ENCODE results near the gene ANGPT4.
A peak's percentile ranks its signal among the peaks of the same experiment; 100 is the strongest.
"Not testable (repeated sequence)": the region's sequence is repeated elsewhere in the genome, so short reads cannot be mapped to it uniquely, and the experiment has no call there.

ANGPT4 gene

DNA sequence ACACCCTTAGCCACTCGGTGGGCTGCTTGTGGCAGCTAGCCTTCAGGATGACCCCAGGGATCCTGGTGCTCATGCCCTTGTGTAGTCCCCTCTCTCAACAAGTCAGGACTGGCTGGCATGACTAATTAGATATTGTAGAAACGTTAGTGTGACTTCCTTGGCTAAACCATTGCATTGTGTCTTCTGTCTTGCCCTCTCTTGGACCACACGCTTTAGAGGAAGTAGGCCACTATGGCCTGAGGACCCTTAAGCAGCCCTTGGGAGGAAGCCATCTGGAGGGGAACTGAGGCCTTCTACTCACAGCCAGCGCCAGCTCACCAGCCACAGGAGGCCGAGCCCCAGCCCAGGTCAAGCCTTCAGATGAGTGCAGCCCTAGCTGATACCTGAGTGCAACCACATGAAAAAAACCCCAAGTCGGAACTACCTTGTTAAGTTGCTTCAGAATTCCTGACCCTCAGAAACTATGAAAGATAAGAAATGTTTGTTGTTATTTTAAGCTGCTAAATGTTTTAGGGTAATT is 10.1 kb downstream of the ANGPT4 start:
- no peak for DNase-seq (ENCODE audit: low spot score)

DNA sequence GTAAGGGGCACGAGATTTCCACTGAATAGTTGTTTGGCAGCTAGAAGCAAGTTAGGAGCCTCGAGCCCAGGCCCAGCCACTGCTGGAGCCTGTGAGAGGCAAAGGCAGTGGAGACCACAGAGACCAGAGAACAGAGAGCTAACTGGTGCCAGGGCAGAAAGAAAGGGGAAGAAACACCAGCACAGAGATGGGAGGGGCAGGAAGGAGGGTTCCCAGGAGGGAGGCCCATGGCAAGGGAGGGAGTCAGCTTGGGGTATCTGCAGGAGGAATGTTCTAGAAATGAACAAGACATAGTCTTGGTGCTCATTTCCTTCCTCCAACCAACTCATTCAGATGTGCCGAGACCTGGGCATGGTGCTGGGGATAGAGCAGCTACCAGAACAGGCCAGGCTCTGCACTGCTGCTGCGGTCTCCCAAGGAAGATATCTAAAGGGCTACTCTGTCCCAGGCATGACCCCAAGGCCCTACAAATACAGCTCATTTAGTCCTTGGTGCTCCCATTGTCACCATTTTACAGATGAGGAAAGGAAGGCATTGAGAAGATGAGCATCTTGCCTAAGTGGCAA is 10.7 kb downstream of the ANGPT4 start:
- peak; percentile 50 for DNase-seq (ENCODE audit: low spot score)

DNA sequence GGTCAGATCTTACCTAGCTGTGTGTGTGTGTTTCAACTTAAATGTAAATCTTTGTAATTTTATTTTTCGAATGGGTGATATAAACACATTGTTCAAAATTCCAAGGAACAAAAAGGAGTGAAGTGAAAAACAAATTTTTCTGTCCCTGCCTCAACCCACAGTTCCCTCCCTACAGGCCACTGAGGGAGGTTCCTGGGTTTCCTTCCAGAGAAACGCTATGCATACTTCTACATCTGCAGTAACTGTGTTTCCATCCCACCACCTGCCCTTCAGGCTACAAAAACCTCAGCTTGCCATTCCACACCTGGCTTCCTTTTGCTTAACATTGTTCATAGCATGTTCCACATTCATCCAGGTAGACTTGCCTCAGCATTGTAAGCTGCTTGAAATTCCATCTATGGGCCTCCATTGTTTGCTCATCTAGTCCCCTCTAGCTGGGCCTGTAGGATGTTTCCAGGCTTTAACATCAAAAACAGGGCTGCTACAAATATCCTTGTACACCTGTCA is 12.0 kb downstream of the ANGPT4 start:
- DNase-seq (ENCODE audit: low spot score) = no peak

DNA sequence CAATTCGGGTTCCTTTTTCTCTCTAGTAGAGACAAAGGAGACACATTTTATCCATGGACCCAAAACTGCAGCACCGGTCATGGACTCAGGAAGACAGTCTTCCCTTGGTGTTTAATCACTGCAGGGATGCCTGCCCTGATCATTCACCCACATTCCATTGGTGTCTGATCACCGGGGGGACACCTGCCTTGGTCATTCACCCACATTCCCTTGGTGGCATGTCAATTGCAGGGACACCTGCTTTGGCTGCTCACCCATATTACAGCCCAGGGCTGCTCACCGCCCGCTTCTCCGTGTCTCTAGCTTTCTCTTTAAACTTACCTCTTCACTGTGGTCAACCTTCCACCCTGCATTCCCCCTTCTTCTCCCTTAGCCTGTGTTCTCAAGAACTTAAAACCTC is 18.7 kb downstream of the ANGPT4 start:
- not testable (repeated sequence) for DNase-seq (ENCODE audit: low spot score)

DNA sequence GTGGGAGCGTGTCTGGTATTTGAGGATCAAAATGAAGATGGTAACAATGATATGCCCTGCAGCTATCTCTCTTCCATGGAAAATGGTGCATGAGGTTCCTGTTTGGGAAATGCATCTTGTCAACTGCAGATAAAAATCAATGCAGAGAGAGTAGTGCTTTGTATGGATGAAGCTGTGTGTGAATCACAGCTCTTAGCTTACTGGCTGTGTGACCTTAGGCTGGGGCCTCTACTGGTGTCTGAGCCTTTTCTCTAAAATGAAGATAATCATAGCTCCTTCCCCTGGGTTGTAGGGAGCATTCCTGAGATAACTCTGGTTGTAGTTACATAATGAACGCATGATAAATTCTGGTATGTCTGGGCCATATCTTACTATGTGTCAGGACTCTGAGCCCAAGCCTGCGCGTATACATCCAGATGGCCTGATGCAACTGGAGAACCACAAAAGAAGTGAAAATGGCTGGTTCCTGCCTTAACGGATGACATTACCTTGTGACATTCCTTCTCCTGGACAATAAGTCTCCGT is 19.6 kb downstream of the ANGPT4 start:
- no peak for DNase-seq (ENCODE audit: low spot score)

DNA sequence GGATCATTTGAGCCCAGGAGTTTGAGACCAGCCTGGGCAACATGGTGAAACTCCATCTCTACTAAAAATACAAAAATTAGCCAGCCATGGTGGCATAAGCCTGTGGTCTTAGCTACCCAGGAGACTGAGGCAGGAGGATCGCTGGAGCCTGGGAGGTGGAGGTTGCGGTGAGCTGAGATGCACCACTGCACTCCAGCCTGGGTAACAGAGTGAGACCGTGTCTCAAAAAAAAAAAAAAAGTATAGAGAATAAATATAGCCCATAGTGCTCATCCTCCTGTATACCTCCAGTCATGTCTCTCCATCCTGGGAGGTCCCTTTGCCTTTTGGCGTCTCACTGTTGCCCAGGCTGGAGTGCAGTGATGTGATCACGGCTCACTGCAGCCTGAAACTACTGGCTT is 23.8 kb downstream of the ANGPT4 start:
- not testable (repeated sequence) for DNase-seq (ENCODE audit: low spot score)

DNA sequence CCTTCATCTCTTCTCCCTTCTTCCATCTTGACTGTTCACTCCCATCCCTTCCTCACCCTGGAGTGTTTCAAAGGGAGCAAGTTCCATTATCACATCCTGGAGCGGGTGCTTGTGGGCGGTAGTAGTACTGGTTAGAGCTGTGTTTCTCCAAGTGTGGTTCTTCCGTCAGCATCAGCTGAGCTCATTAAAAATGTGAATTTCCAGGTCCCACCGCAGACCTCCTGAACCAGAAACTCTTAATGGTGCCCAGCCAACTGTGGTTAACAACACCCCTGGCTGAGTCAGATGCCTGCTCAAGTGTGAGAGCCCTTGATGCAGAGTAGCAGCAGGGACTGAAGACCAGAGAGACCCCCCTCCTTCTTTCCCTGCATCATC is 24.4 kb downstream of the ANGPT4 start:
- DNase-seq (ENCODE audit: low spot score) = no peak

DNA sequence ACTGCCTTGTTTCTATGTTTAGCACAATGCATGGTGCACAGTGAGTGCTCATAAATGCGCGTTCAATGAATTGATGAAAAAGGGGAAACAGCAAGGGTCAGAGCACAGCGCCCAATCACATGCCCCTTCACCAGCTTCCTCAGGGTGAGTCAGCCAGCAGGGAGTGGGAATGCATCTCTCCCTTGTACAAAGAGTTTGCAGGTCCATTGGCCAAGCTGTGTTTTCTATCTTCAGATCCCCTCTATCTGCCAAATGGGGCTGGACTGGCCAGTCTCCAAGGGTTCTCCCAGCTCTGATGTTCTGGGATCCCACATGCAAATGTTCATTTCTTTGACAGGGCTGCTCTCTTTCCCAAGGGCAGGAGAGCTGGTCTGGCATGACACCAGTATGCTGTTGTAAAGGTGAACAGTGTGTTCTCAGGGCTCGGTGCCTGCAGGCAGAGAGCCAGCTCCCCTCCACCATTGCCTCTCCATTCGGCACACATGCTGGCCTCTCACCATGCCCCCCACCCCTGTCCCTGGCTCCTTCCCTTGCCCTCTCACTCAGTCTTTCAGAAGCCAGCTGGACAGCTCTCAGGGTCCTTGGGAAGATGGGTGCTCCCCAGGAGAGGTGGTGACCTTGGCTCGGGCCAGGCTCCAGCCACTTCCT is 25.0 kb downstream of the ANGPT4 start:
- DNase-seq (ENCODE audit: low spot score) = peak; percentile 32

DNA sequence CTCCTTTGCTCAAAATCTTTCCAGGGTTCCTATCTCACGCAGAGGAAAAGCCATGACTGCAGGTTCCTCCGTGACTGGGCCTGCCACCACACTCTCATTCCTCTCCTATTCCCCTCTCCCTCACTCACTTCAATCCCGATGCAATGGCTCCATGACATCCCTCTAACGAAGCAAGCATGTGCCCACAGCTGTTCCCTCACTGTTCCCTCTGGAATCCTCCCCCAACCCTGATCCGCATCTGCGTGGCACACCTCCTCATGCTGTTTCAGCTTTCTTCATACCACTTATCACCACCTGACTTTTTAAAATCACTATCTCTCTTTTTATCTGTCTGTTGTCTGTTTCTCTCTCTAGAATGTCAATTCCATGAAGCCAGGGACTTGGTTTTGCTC is 25.5 kb downstream of the ANGPT4 start:
- DNase-seq (ENCODE audit: low spot score) = no peak

DNA sequence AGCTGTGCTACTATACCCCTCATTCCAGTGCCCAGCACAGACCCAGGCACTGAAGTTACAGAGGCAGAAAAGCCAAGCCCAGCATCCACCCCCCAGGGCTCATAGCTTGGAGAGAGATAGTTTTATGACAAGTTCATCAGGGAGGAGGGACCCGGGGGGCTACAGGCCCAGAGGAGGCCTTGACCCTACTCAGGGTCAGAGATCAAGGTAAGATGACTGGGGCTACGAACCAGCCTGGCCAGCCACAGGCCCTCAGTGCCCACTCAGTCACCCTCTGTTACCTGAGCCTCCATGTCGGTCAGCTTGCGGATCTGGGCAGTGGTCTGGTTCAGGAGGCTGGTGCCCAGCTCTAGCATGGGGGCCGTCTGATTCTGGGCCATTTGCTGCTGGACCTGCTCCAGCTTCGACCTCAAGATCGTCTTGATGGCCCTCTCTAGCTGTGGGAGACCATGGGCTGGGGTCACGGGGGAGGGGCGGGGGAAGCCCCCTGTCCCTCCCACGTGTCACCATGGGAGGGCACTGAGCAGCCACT is 26.1 kb downstream of the ANGPT4 start:
- no peak for DNase-seq (ENCODE audit: low spot score)

DNA sequence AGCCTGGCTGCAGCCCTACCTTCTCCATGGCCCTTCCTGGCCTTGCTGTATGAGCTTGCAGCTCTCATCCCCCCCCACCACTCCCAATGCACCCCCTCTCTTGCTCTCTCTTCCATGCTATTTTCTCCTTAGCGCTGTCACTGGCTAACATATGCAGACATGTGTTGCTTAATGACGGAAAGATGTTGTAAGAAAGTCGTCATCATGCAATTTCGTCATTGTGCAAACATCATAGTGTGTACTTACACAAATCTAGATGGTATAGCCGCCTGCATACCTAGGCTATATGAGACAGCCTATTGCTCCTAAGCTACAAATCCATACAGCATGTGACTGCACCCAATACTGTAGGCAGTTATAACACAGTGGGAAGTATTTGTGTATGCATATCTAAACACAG is 27.0 kb downstream of the ANGPT4 start:
- no peak for DNase-seq (ENCODE audit: low spot score)

DNA sequence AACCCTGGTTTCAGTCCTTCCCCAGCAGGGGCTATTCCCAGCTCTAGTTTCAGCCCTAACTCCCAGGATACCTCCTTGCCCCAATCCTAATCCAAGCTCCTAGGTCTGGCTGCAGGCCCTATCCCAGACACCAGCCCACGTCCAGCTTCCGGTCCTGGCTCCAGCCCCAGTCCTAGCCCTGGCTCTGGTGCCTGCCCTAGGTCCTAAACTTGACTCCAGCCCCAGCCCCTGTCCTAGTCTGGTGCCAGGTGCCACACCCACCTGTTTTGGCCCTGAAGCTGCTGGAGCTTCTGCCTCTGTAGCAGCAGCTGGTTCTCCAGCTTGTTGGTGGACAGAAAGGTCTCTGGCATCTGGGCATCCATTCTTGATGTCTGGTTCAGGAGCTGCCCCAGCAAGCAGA is 28.1 kb downstream of the ANGPT4 start:
- DNase-seq (ENCODE audit: low spot score) = no peak

DNA sequence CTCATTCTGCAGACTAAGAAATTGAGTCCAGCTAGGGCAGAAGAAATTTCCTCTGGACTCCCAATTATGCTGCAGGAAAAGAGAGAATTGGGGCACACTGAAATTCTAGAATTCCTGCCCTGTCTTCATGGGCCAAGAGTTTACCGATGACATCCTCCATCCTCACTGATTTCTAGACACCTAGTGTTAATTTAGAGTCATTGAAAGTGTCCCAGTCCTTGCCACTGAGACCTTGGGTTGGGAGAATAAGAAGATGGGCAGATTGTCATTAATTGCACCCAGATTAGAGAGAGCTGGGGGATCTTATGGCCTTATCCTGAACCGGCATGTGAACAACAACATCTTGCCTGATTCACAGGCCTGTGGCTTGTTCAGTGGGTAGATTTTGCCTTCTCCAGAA is 29.0 kb downstream of the ANGPT4 start:
- DNase-seq (ENCODE audit: low spot score) = no peak

DNA sequence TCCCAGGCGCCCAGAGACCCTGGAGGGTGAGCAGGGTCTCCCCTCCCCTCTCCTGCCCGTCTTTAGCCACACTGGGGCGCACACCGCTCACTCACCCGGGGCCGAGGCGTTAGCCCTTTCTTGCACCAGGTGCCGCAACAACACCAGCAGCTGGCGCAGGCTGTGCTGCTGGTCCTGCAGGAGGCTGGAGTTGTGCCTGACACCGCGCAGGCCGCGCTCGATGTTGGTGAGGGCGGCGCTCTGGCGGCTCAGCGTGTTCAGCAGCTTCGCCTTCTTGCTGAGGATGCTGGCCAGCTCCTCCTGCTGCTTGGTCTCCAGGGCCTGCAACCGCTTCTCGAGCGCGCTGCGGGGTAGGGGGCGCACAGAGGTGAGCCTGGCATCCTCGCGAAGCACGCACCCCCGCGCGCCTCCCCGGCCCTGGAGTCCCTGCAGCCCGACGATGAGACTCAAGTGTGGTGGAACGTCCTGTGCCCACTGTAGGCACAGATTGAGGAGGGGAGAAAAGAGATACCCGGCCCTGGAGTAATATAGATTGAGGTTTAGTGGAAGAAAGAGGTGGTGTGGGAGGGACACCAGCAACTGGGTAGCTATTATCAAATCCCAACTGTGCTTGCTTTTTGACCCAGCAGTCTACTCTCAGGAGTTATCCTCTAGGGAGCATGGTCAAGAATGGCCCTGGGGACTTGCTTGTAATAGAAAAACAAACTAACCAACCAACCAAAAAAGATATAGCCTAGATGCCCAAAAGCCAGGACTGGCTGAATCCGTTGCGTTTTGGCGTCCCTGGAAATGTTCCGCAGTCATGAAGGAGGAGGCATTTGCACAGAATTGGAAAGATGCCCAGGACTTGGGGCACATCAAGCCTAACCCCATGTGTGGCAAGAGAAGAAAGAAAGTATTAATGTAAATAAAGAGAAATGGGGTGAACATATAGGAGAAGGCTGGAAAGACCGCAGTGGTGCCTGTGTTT is 30.9 kb downstream of the ANGPT4 start:
- no peak for DNase-seq (ENCODE audit: low spot score)

DNA sequence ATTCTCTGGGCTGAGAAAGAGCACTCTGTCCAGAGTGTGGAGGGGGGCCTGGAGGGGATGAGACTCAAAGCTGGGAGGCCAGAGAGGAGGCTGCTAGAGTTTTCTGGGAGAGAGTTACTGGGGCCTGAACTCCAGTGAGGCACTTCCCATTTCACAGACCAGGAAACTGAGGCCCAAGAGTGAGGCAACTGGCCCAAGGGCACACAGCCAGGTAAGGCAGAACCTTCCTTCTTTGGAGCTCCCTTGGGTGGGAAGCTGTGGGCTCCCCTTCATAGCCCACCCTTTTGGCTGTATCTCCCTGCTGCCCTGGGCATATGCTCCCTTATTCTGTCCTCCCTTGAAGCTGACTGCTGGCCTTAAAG is 34.4 kb downstream of the ANGPT4 start:
- no peak for DNase-seq (ENCODE audit: low spot score)

DNA sequence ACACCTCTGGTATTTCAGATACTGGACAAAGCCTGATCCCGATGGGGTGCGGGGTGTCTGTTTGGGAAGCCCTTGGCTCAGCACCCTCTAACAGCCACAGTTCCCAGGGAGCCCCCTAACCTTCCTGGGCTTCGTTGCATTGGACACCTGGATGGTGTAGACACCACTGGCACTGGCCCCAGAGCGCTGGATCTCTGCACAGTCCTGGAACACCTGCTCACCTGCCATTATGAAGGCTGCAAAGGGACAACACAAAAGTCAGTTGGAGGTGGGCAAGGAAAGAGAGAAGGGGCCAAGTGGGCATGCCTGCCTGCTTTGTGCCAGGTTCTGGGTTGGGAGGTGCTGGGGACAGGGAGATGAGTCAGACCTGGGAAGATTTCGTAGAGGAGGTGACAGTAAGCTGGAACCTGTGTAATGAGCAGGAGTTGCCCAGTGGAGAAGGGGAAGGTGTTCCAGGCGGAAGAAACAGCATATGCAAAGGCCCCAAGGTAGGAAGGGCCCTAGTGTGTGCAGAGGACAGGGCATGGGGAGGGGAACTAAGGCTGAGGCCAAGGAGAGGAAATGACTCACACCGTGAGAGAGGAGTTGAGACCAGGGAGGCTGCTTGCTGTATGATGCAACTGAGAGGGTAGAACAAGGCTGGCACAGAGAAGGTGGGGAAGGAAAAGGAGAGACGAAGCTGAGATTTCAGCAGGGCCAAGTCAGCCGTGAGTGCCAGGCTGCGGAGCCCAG is 34.9 kb downstream of the ANGPT4 start:
- DNase-seq (ENCODE audit: low spot score) = no peak

DNA sequence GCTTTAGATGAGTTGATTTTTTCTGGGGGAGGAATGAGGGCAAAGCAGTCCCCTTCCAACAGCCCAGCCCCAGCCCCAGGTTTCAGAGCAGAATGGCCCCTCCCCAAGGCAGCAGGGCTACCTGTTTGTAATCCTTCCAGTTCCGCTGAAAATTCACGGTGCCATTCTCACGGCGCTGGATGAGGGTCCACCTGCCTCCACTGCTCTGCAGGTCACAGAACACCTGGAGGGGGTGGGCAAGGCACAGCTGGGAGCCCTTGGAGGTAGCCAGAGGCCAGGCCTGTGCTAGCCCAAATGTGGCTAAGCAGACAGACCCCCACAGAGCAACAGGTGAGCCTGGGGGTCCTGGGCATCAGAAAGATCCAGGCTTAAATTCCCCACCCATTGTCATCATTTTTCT is 36.5 kb downstream of the ANGPT4 start:
- no peak for DNase-seq (ENCODE audit: low spot score)

DNA sequence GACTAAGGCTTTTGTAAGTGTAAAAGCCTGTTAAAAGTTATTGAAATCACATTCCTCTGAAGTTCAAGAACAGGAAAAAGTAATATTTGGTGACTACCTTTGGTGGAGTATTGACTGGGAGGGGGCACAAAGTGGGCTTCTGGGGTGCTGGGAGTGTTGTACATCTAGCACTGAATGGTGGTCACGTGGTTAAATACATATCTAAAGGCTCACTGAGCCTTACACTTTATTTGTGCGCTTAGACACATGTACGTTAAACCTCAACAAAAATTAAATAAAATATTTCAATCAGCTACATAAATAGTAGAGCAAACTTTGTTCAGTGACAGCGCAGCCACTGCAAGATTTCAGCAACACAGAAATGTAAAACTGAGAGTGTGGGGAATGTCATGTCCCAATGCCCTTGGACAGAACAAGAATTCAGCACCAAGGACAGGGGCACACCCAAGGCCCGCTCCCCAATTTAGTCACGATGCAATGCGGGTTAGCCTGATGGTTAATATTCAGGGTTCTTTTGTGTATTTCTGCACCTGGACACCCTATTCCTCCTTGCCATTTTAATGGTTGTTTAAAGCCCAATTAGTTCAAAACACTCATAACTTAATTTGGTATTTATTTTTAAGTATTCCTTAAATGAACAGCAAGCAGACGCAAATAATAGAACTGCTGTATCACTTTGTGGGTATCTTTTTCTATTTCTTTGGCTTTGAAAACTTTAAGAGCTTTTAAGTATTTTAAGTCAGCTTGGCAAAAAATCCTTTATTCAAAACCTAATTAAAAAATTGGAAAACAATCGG is 37.4 kb downstream of the ANGPT4 start:
- DNase-seq (ENCODE audit: low spot score) = no peak

DNA sequence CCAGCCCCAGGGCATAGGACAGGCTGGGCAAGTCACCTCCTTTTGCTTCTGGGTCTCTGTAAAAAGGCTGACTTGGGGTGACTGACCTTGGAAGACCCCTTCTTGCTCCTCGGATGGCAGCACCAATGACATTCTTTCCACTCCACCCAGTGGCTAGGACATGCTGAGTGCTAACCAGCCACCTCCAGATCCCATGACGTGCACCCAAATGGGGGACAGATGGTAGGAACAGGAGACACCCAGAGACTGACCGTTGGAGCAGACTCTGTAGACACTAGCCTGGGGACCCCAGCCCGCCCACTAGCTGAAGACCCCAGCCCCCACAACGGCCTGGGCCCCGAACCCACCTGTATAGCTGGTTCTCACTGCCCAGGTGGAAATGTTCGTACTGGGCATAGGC is 38.3 kb downstream of the ANGPT4 start:
- DNase-seq (ENCODE audit: low spot score) = no peak

DNA sequence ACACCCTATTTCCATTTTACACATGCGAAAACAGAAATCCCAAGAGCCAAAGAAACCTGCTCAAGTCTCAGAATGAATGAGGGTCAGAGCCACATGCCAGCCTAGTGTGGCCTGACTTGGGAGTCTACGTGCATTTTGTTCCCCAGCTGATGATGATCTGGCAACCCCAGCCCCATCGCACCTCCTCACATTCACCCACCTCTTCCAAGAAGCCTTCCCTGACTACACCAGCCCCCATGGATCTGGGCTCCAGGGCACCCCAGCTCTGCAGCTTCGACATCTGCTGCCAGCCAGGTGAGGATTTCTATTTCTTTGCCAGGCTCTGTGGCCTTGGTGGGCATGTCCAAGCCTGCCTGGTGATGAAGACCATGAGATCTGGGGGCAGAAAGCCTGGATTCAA is 41.0 kb downstream of the ANGPT4 start:
- DNase-seq (ENCODE audit: low spot score) = no peak

All from globus pallidus (tissue), 1 donor.